HepG2 (cell line): ENCODE results near the gene HERPUD2. TPM values are rescaled to one million over a fixed set of nuclear protein-coding genes. Genes with fewer than 3 reads are reported as not detected.
"Not testable (repeated sequence)": the region's sequence is repeated elsewhere in the genome, so short reads cannot be mapped to it uniquely, and the experiment has no call there.

Experiments
- ATAC-seq: fragments of 200-7000 bp; cut with Tn5 transposase; 3 replicates; pipeline ENCODE4 v1.9.1; 2020; ENCODE audit warnings: mild to moderate bottlenecking, moderate library complexity
- BruUV-seq: library from RNA; stranded (reverse); fragments of 400-500 nt; replicated peaks from 2 replicates; lab custom pipeline; 2021; lab: Mats Ljungman, UMichigan
- CTCF ChIA-PET: fragments of 300-600 bp; formaldehyde crosslinking; extraction: SDS; loops from one replicate; lab custom pipeline; 2021; ENCODE audit warnings: low total read pairs, inconsistent platforms, low intra/inter-chr PET ratio; lab: Yijun Ruan, JAX
- POLR2A ChIA-PET: fragments of 350-600 bp; sonication (Branson Sonifier 250); formaldehyde crosslinking; loops from one replicate; lab custom pipeline; 2020; ENCODE audit warnings: antibody characterized with exemption, inconsistent platforms; lab: Yijun Ruan, JAX
- DNase-seq: peaks from one replicate; pipeline ENCODE4 v3.0.0-alpha.2; 2015; ENCODE audit warnings: low spot score
- FAIRE-seq: peaks from 3 replicates; lab custom pipeline; 2011; peaks lifted over from hg19 to GRCh38; lab: Jason Lieb, UNC
- H2AFZ ChIP-seq: one replicate; pipeline ENCODE4 v1.6.1; 2011; ENCODE audit warnings: low read length, inconsistent platforms
- H3K27ac ChIP-seq: fragments of 300-600 bp; 3 replicates; pipeline ENCODE4 v1.8.0; 2011; ENCODE audit warnings: mixed run types, mild to moderate bottlenecking, mixed read lengths, low read length, inconsistent platforms; ENCODE audit not compliant: insufficient read depth; ENCODE audit errors: extremely low read length
- H3K27me3 ChIP-seq, 2 experiments: fragments of 200-600 bp in 1 of 2; 2 replicates in 1 of 2; 3 replicates in 1 of 2; pipeline versions ENCODE4 v1.6.0 to v1.8.0; 2011; ENCODE audit warnings: low read length in 2 of 2, mild to moderate bottlenecking in 2 of 2, moderate library complexity in 2 of 2, inconsistent platforms in 1 of 2; ENCODE audit not compliant: insufficient read depth in 2 of 2, control insufficient read depth in 1 of 2
- H3K36me3 ChIP-seq, 2 experiments: fragments of 200-600 bp in 1 of 2; replicated peaks in 1 of 2; 2 replicates in 1 of 2; 3 replicates in 1 of 2; pipeline versions ENCODE4 v1.5.1 to v1.8.0; 2011; ENCODE audit warnings: low read length in 2 of 2, inconsistent platforms in 1 of 2; ENCODE audit not compliant: insufficient read depth in 2 of 2, control insufficient read depth in 1 of 2
- H3K4me1 ChIP-seq: 2 replicates; pipeline ENCODE4 v1.5.1; 2012; ENCODE audit warnings: low read length, inconsistent platforms; ENCODE audit not compliant: insufficient read depth
- H3K4me2 ChIP-seq: 2 replicates; pipeline ENCODE4 v1.6.0; 2011; ENCODE audit warnings: low read depth, low read length, inconsistent platforms
- H3K4me3 ChIP-seq, 3 experiments: fragments of 200-600 bp in 1 of 3; sonication (generic), shearing (Covaris generic) in 1 of 3; replicated peaks in 1 of 3; 2 replicates each; pipeline ENCODE4 v1.5.1; 2011 to 2016; ENCODE audit warnings: low read length in 3 of 3, inconsistent platforms in 2 of 3, low read depth in 2 of 3, mild to moderate bottlenecking in 2 of 3, control low read depth in 1 of 3, mixed read lengths in 1 of 3; ENCODE audit not compliant: insufficient read depth in 1 of 3
- H3K79me2 ChIP-seq: one replicate; pipeline ENCODE4 v1.6.1; 2011; ENCODE audit warnings: low read length, inconsistent platforms; ENCODE audit not compliant: insufficient read depth
- H3K9ac ChIP-seq: 2 replicates; pipeline ENCODE4 v1.6.0; 2011; ENCODE audit warnings: mild to moderate bottlenecking, low read depth, low read length, inconsistent platforms; ENCODE audit not compliant: insufficient read depth
- H3K9me3 ChIP-seq: 2 replicates; pipeline ENCODE4 v1.5.1; 2012; ENCODE audit warnings: mild to moderate bottlenecking, low read length
- H4K20me1 ChIP-seq: 2 replicates; pipeline ENCODE4 v1.6.0; 2011; ENCODE audit warnings: inconsistent platforms, mild to moderate bottlenecking, low read length, moderate library complexity; ENCODE audit not compliant: insufficient read depth
- ATF6 ChIP-seq: sonication (generic); formaldehyde crosslinking; conservative IDR thresholded peaks from 2 replicates; pipeline ENCODE4 v1.4.0; 2020; ENCODE audit warnings: missing genetic modification reagents
- ZNF329 ChIP-seq: sonication (generic); formaldehyde crosslinking; IDR thresholded peaks from 2 replicates; pipeline ENCODE4 v1.9.0; 2021; ENCODE audit warnings: low read depth, mild to moderate bottlenecking, missing genetic modification reagents
- ZNF766 ChIP-seq: sonication (generic); formaldehyde crosslinking; IDR thresholded peaks from 2 replicates; pipeline ENCODE4 v1.5.0; 2020; ENCODE audit warnings: missing genetic modification reagents, borderline replicate concordance
- ZNF781 ChIP-seq: sonication (generic); formaldehyde crosslinking; IDR thresholded peaks from 2 replicates; pipeline ENCODE4 v1.5.1; 2020; ENCODE audit warnings: borderline replicate concordance, mild to moderate bottlenecking, missing genetic modification reagents; ENCODE audit errors: not compliant biosample characterization
- ZNF800 ChIP-seq: sonication (generic); formaldehyde crosslinking; IDR thresholded peaks from 2 replicates; pipeline ENCODE4 v1.4.0; 2020; ENCODE audit warnings: missing genetic modification reagents
- WGBS: methylation state at CpG from one replicate; pipeline ENCODE4 v1.1.6; 2017; ENCODE audit warnings: low lambda C conversion rate; 5-methylcytosine and 5-hydroxymethylcytosine counted together
- in situ Hi-C: cut with HindIII; loops from 2 replicates; pipeline ENCODE4 v1.10.0; 2017; ENCODE audit warnings: low pct_unique_long_range_greater_than_20kb; ENCODE audit not compliant: extremely low pct_ligation_motif_present
- intact Hi-C: fragments of 100-400 bp; cut with micrococcal nuclease; formaldehyde crosslinking; loops from one replicate; pipeline ENCODE4 v1.10.0; 2022; ENCODE audit not compliant: unreplicated experiment
- polyA plus RNA-seq, 8 experiments: library from polyadenylated mRNA; depleted of rRNA in 3 of 8; stranded (reverse) in 7 of 8; unstranded in 1 of 8; fragments of >200 nt; fragmentation: Illumina TruSeq in 4 of 8; extraction: Trizol in 4 of 8; gene quantifications; 2 replicates each; pipeline versions ENCODE4 v1.2.1 to v1.2.3, GENCODE V29; 2011 to 2016; ENCODE audit warnings: low read depth in 4 of 8, missing spikeins in 1 of 8, mixed read lengths in 1 of 8; ENCODE audit not compliant: insufficient read depth in 1 of 8
- total RNA-seq, 5 experiments: library from RNA; depleted of rRNA; stranded (reverse); fragments of >200 nt; fragmentation: Illumina TruSeq; extraction: Trizol; gene quantifications; 2 replicates each; pipeline ENCODE4 v1.2.3, GENCODE V29; 2016; ENCODE audit warnings: low read depth in 1 of 5

The HERPUD2 gene
- total and polyA plus RNA-seq, 2 of the 13 experiments (the other 11 are each of a cell fraction or from before 2014, with no cell fraction given) = 10.7 to 38.6 TPM

- in situ Hi-C loops = not testable (repeated sequence)
Observed at GRCh38 chr7:35660411-35660810, 34.5 kb downstream of the HERPUD2 start.

DNA sequence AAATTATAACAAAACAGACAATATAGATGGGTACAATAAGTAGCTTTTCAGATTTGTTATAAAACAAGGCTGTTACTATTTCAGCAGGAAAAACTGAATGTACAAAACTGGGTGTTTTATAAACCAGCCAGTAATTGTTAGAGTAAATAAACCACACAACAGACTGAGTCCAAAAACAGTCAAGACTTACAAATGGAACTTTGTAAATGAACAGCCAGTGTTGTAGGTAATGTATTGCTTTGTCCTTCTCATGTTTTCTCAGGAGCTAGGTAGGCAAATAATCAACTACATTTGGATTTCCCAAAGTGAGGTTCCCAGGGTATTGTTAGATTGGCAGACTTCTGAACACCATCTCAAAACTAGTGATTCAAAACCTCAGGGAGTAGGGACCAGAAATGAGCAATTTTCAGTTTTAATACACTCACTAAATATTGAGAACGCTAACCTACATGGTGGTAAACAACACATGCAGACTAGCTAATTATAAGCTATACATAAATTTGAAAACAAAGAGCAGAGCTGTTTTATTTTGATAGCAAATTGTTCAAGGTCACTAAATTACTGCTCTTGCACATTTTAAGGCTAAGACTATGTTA is 36.2 kb downstream of the HERPUD2 start:
- ATAC-seq (no peak), FAIRE-seq (no peak), DNase-seq (no peak)
- intact Hi-C loops (no loop called here), in situ Hi-C loops (no loop called here)
- no TSS peak for BruUV-seq
- Histone ChIP-seq H3K27me3 (no peaks in the 10 kb centered on the region), H2AFZ (no peak overlapping the region), H3K27ac (no peak overlapping the region), H3K79me2 (peaks cover 4% of the 10 kb centered on the region), H3K4me3 (no peak overlapping the region), H3K9me3 (no peaks in the 10 kb centered on the region), H4K20me1 (no peaks in the 10 kb centered on the region), H3K4me1 (peaks cover 8% of the 10 kb centered on the region; the same call in 1 of the 2 replicates), H3K9ac (no peak overlapping the region), H3K36me3 (0 out of 5 replicates have a peak, but pooled peaks cover 0 to 3% of the 10 kb centered on the region in 2 experiments), H3K4me2 (no peak overlapping the region)
- POLR2A ChIA-PET = no interaction called here
- CTCF ChIA-PET = no interaction called here
- 94% methylated on average over 1 of the region's 1 CpG for WGBS
- TF ChIP-seq ATF6 (CRISPR knock-in tag) (no peak), ZNF329 (CRISPR knock-in tag) (no peak), ZNF766 (CRISPR knock-in tag) (no peak), ZNF800 (CRISPR knock-in tag) (no peak), ZNF781 (no peak)

More at GRCh38 chr7:35660411-35660810, 34.5 kb downstream of the HERPUD2 start:
- FAIRE-seq, DNase-seq, H3K9me3 ChIP-seq, ATAC-seq, CTCF ChIA-PET, H4K20me1 ChIP-seq, POLR2A ChIA-PET, H3K36me3 ChIP-seq, intact Hi-C loops, H3K4me1 ChIP-seq, H3K27me3 ChIP-seq, H3K4me2 ChIP-seq, H2AFZ ChIP-seq, BruUV-seq, H3K27ac ChIP-seq, H3K9ac ChIP-seq, H3K4me3 ChIP-seq, H3K79me2 ChIP-seq: not testable (repeated sequence)
- 99% methylated on average over 4 of the region's 4 CpGs for WGBS
